NT2/D1 (cell line): Measurements from ENCODE around the gene PLXNA1.

ENCODE experiments used
- SUZ12 ChIP-seq: IDR thresholded peaks from 2 replicates; pipeline ENCODE4 v1.6.1; 2011; ENCODE audit not compliant: insufficient read length, insufficient read depth; ENCODE audit errors: extremely low read depth
- YY1 ChIP-seq: IDR thresholded peaks from 2 replicates; pipeline ENCODE4 v1.6.1; 2011; ENCODE audit not compliant: insufficient read length, insufficient read depth
- ZNF274 ChIP-seq: IDR thresholded peaks from 2 replicates; pipeline ENCODE4 v1.6.1; 2011; ENCODE audit warnings: mild to moderate bottlenecking, low read depth, low read length

DNA sequence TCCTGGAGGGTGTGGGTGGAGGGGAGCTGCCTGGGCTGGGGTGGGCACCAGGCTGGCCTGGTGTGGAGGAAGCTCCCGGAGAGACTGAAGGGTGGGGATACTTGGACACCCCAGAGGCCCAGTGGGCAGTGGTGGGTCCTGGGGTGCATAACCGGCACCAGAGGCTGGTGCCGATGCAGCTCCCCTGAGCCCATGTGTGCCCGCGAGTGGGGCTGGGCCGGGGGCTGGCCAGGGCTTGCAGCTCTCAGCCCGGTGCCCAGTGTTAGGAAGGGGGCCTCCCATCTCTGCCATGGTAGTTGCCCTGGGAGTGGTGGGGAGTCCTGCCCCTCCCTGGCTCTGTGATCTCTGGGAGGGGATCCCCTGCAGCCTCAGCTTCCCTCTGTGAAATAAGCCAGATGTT, 9.3 kb downstream of the PLXNA1 start:
- TF ChIP-seq SUZ12 (no peak), ZNF274 (no peak), YY1 (no peak)
